HepG2 (cell line): ENCODE results near the gene TNRC18. TPM values are rescaled to one million over a fixed set of nuclear protein-coding genes. Genes with fewer than 3 reads are reported as not detected.
"Not testable (repeated sequence)": the region's sequence is repeated elsewhere in the genome, so short reads cannot be mapped to it uniquely, and the experiment has no call there.

Experiments used
- ATAC-seq: fragments of 200-7000 bp; cut with Tn5 transposase; 3 replicates; pipeline ENCODE4 v1.9.1; 2020; ENCODE audit warnings: mild to moderate bottlenecking, moderate library complexity
- BruUV-seq: library from RNA; stranded (reverse); fragments of 400-500 nt; replicated peaks from 2 replicates; lab custom pipeline; 2021; lab: Mats Ljungman, UMichigan
- CTCF ChIA-PET: fragments of 300-600 bp; formaldehyde crosslinking; extraction: SDS; loops from one replicate; lab custom pipeline; 2021; ENCODE audit warnings: low total read pairs, inconsistent platforms, low intra/inter-chr PET ratio; lab: Yijun Ruan, JAX
- POLR2A ChIA-PET: fragments of 350-600 bp; sonication (Branson Sonifier 250); formaldehyde crosslinking; loops from one replicate; lab custom pipeline; 2020; ENCODE audit warnings: antibody characterized with exemption, inconsistent platforms; lab: Yijun Ruan, JAX
- DNase-seq: peaks from one replicate; pipeline ENCODE4 v3.0.0-alpha.2; 2015; ENCODE audit warnings: low spot score
- FAIRE-seq: peaks from 3 replicates; lab custom pipeline; 2011; peaks lifted over from hg19 to GRCh38; lab: Jason Lieb, UNC
- H2AFZ ChIP-seq: one replicate; pipeline ENCODE4 v1.6.1; 2011; ENCODE audit warnings: low read length, inconsistent platforms
- H3K27ac ChIP-seq: fragments of 300-600 bp; 3 replicates; pipeline ENCODE4 v1.8.0; 2011; ENCODE audit warnings: mixed run types, mild to moderate bottlenecking, mixed read lengths, low read length, inconsistent platforms; ENCODE audit not compliant: insufficient read depth; ENCODE audit errors: extremely low read length
- H3K27me3 ChIP-seq, 2 experiments: fragments of 200-600 bp in 1 of 2; 2 replicates in 1 of 2; 3 replicates in 1 of 2; pipeline versions ENCODE4 v1.6.0 to v1.8.0; 2011; ENCODE audit warnings: low read length in 2 of 2, mild to moderate bottlenecking in 2 of 2, moderate library complexity in 2 of 2, inconsistent platforms in 1 of 2; ENCODE audit not compliant: insufficient read depth in 2 of 2, control insufficient read depth in 1 of 2
- H3K36me3 ChIP-seq, 2 experiments: fragments of 200-600 bp in 1 of 2; replicated peaks in 1 of 2; 2 replicates in 1 of 2; 3 replicates in 1 of 2; pipeline versions ENCODE4 v1.5.1 to v1.8.0; 2011; ENCODE audit warnings: low read length in 2 of 2, inconsistent platforms in 1 of 2; ENCODE audit not compliant: insufficient read depth in 2 of 2, control insufficient read depth in 1 of 2
- H3K4me1 ChIP-seq: 2 replicates; pipeline ENCODE4 v1.5.1; 2012; ENCODE audit warnings: low read length, inconsistent platforms; ENCODE audit not compliant: insufficient read depth
- H3K4me2 ChIP-seq: 2 replicates; pipeline ENCODE4 v1.6.0; 2011; ENCODE audit warnings: low read depth, low read length, inconsistent platforms
- H3K4me3 ChIP-seq, 3 experiments: fragments of 200-600 bp in 1 of 3; sonication (generic), shearing (Covaris generic) in 1 of 3; replicated peaks in 1 of 3; 2 replicates each; pipeline ENCODE4 v1.5.1; 2011 to 2016; ENCODE audit warnings: low read length in 3 of 3, inconsistent platforms in 2 of 3, low read depth in 2 of 3, mild to moderate bottlenecking in 2 of 3, control low read depth in 1 of 3, mixed read lengths in 1 of 3; ENCODE audit not compliant: insufficient read depth in 1 of 3
- H3K79me2 ChIP-seq: one replicate; pipeline ENCODE4 v1.6.1; 2011; ENCODE audit warnings: low read length, inconsistent platforms; ENCODE audit not compliant: insufficient read depth
- H3K9ac ChIP-seq: 2 replicates; pipeline ENCODE4 v1.6.0; 2011; ENCODE audit warnings: mild to moderate bottlenecking, low read depth, low read length, inconsistent platforms; ENCODE audit not compliant: insufficient read depth
- H3K9me3 ChIP-seq: 2 replicates; pipeline ENCODE4 v1.5.1; 2012; ENCODE audit warnings: mild to moderate bottlenecking, low read length
- H4K20me1 ChIP-seq: 2 replicates; pipeline ENCODE4 v1.6.0; 2011; ENCODE audit warnings: inconsistent platforms, mild to moderate bottlenecking, low read length, moderate library complexity; ENCODE audit not compliant: insufficient read depth
- KLF13 ChIP-seq: sonication (generic); formaldehyde crosslinking; IDR thresholded peaks from 2 replicates; pipeline ENCODE4 v1.4.0; 2020; ENCODE audit warnings: mild to moderate bottlenecking, missing genetic modification reagents
- SOX5 ChIP-seq: IDR thresholded peaks from 2 replicates; pipeline ENCODE4 v1.6.1; 2016; ENCODE audit warnings: borderline replicate concordance
- ZMYM3 ChIP-seq: sonication (generic); formaldehyde crosslinking; IDR thresholded peaks from 2 replicates; pipeline ENCODE4 v1.5.1; 2020; ENCODE audit warnings: mild to moderate bottlenecking, missing genetic modification reagents
- ZNF629 ChIP-seq: sonication (generic); formaldehyde crosslinking; conservative IDR thresholded peaks from 2 replicates; pipeline ENCODE4 v1.5.0; 2020; ENCODE audit warnings: missing genetic modification reagents
- ZNF768 ChIP-seq: sonication (generic); formaldehyde crosslinking; IDR thresholded peaks from 2 replicates; pipeline ENCODE4 v1.4.0; 2020; ENCODE audit warnings: missing genetic modification reagents
- WGBS: methylation state at CpG from one replicate; pipeline ENCODE4 v1.1.6; 2017; ENCODE audit warnings: low lambda C conversion rate; 5-methylcytosine and 5-hydroxymethylcytosine counted together
- in situ Hi-C: cut with HindIII; loops from 2 replicates; pipeline ENCODE4 v1.10.0; 2017; ENCODE audit warnings: low pct_unique_long_range_greater_than_20kb; ENCODE audit not compliant: extremely low pct_ligation_motif_present
- intact Hi-C: fragments of 100-400 bp; cut with micrococcal nuclease; formaldehyde crosslinking; loops from one replicate; pipeline ENCODE4 v1.10.0; 2022; ENCODE audit not compliant: unreplicated experiment
- polyA plus RNA-seq, 8 experiments: library from polyadenylated mRNA; depleted of rRNA in 3 of 8; stranded (reverse) in 7 of 8; unstranded in 1 of 8; fragments of >200 nt; fragmentation: Illumina TruSeq in 4 of 8; extraction: Trizol in 4 of 8; gene quantifications; 2 replicates each; pipeline versions ENCODE4 v1.2.1 to v1.2.3, GENCODE V29; 2011 to 2016; ENCODE audit warnings: low read depth in 4 of 8, missing spikeins in 1 of 8, mixed read lengths in 1 of 8; ENCODE audit not compliant: insufficient read depth in 1 of 8
- total RNA-seq, 5 experiments: library from RNA; depleted of rRNA; stranded (reverse); fragments of >200 nt; fragmentation: Illumina TruSeq; extraction: Trizol; gene quantifications; 2 replicates each; pipeline ENCODE4 v1.2.3, GENCODE V29; 2016; ENCODE audit warnings: low read depth in 1 of 5
- TF ChIP-seq, protein P1 (sequence below), 2 experiments: fragments of 450-650 bp in 1 of 2; sonication (generic) in 1 of 2; formaldehyde crosslinking in 1 of 2; IDR thresholded peaks; 2 replicates each; pipeline versions ENCODE4 v1.6.1 to v1.8.0; 2016 to 2022; ENCODE audit warnings: antibody characterized with exemption in 1 of 2, mild to moderate bottlenecking in 1 of 2, missing genetic modification reagents in 1 of 2

The TNRC18 gene
- total and polyA plus RNA-seq, 2 of the 13 experiments (the other 11 are each of a cell fraction or from before 2014, with no cell fraction given): 11.7 to 17.4 TPM

GRCh38 chr7:5274441-5274840 lies 149.2 kb downstream of the TNRC18 start:
- CTCF ChIA-PET: no interaction called here
- H3K4me1 ChIP-seq: peaks cover 19% of the 10 kb centered on the region
- H3K79me2 ChIP-seq: no peaks in the 10 kb centered on the region
- TF ChIP-seq KLF13 (CRISPR knock-in tag) (no peak), ZNF629 (CRISPR knock-in tag) (peak; percentile 91)
- intact Hi-C loops: no loop called here
- no peak overlapping the region for H3K4me3 ChIP-seq
- no TSS peak for BruUV-seq
- no peak overlapping the region for H3K9ac ChIP-seq
- WGBS: 96% methylated on average over 3 of the region's 7 CpGs
- H4K20me1 ChIP-seq: no peaks in the 10 kb centered on the region
- no peak for FAIRE-seq
- no peak overlapping the region for H3K4me2 ChIP-seq
- no peaks in the 10 kb centered on the region for H3K9me3 ChIP-seq
- H3K36me3 ChIP-seq: no peaks in the 10 kb centered on the region
- DNase-seq: no peak
- H2AFZ ChIP-seq: no peak overlapping the region
- POLR2A ChIA-PET: no interaction called here
- in situ Hi-C loops: no loop called here
- no peak overlapping the region for H3K27ac ChIP-seq
- no peak for ATAC-seq
- peaks cover 3 to 10% of the 10 kb centered on the region in 2 experiments; a peak in 4 of 5 replicates for H3K27me3 ChIP-seq

DNA sequence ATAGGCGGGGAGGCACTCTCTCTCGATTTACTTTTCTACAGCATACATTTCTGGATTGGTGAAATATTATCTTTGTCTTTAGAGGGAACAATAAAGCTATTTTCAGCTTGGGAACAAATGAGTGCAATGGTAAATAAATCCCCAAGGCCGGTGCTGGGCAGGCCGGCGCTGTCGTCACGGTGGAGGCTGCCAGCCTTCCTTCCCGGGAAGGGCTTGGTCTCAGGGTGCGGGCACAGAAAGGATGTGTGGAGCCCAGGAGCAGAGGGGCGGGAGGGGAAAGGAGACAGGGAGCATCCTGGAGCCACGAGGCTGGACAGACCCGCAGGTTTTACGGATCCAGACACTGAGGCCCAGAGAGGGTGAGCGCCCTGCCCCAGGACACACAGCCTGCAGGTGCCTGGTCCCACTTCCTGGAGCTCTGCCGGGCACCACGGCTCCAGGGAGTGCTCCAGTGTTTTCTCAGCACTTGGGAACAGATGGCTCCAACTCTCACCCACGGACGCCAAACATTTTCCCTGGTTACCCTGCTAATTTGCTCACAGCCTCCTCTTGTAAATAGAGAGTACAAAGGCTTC lies 149.7 kb downstream of the TNRC18 start:
- peak; percentile 28 for ATAC-seq
- TF ChIP-seq SOX5 (CRISPR knock-in tag): peak; percentile 71; the same call in 1 of the 2 replicates
- TF ChIP-seq ZMYM3 (CRISPR knock-in tag): peak; percentile 36; the same call in 1 of the 2 replicates
- TF ChIP-seq, protein P1, sequence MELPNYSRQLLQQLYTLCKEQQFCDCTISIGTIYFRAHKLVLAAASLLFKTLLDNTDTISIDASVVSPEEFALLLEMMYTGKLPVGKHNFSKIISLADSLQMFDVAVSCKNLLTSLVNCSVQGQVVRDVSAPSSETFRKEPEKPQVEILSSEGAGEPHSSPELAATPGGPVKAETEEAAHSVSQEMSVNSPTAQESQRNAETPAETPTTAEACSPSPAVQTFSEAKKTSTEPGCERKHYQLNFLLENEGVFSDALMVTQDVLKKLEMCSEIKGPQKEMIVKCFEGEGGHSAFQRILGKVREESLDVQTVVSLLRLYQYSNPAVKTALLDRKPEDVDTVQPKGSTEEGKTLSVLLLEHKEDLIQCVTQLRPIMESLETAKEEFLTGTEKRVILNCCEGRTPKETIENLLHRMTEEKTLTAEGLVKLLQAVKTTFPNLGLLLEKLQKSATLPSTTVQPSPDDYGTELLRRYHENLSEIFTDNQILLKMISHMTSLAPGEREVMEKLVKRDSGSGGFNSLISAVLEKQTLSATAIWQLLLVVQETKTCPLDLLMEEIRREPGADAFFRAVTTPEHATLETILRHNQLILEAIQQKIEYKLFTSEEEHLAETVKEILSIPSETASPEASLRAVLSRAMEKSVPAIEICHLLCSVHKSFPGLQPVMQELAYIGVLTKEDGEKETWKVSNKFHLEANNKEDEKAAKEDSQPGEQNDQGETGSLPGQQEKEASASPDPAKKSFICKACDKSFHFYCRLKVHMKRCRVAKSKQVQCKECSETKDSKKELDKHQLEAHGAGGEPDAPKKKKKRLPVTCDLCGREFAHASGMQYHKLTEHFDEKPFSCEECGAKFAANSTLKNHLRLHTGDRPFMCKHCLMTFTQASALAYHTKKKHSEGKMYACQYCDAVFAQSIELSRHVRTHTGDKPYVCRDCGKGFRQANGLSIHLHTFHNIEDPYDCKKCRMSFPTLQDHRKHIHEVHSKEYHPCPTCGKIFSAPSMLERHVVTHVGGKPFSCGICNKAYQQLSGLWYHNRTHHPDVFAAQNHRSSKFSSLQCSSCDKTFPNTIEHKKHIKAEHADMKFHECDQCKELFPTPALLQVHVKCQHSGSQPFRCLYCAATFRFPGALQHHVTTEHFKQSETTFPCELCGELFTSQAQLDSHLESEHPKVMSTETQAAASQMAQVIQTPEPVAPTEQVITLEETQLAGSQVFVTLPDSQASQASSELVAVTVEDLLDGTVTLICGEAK (IDR thresholded peaks at IDR 0.05): 0 out of 2 replicates have a peak, but pooled peaks have one; percentile 7
- TF ChIP-seq, protein P1 (CRISPR knock-in tag; IDR thresholded peaks at IDR 0.05): peak; percentile 97
- TF ChIP-seq ZNF768 (CRISPR knock-in tag): peak; percentile 99

More for the DNA sequence above, 149.7 kb downstream of the TNRC18 start:
- H3K27ac ChIP-seq, H3K27me3 ChIP-seq, in situ Hi-C loops, H3K36me3 ChIP-seq, BruUV-seq, H3K79me2 ChIP-seq, FAIRE-seq, H3K9ac ChIP-seq, H3K4me2 ChIP-seq, POLR2A ChIA-PET, H3K4me3 ChIP-seq, intact Hi-C loops, H4K20me1 ChIP-seq, H2AFZ ChIP-seq, CTCF ChIA-PET, H3K9me3 ChIP-seq: not testable (repeated sequence)
- H3K4me1 ChIP-seq: peaks cover 19% of the 10 kb centered on the region
- 17% methylated on average over 18 of the region's 18 CpGs for WGBS
- peak; percentile 17 for DNase-seq
